Muscle layer of colon (tissue), 2 donors: ENCODE results near the gene FXR2.
A peak's percentile ranks its signal among the peaks of the same experiment; 100 is the strongest.

Experiments
- H3K27ac ChIP-seq: one replicate; pipeline ENCODE4 v1.7.0; 2013; ENCODE audit warnings: low read depth, mild to moderate bottlenecking, low read length, moderate library complexity
- H3K27me3 ChIP-seq, 2 donors: one replicate each; pipeline ENCODE4 v1.7.0; 2013; ENCODE audit warnings: low read length in 2 of 2, mild to moderate bottlenecking in 2 of 2; ENCODE audit not compliant: insufficient read depth in 2 of 2, control insufficient read depth in 1 of 2
- H3K36me3 ChIP-seq: one replicate; pipeline ENCODE4 v1.7.0; 2013; ENCODE audit warnings: mild to moderate bottlenecking, low read length; ENCODE audit not compliant: insufficient read depth
- H3K4me1 ChIP-seq: one replicate; pipeline ENCODE4 v1.7.0; 2013; ENCODE audit warnings: mild to moderate bottlenecking, low read length; ENCODE audit not compliant: insufficient read depth
- H3K4me3 ChIP-seq, 2 donors: one replicate each; pipeline ENCODE4 v1.7.0; 2013; ENCODE audit warnings: low read length in 2 of 2, low read depth in 1 of 2, mild to moderate bottlenecking in 1 of 2, moderate library complexity in 1 of 2
- H3K9ac ChIP-seq: one replicate; pipeline ENCODE4 v1.7.0; 2013; ENCODE audit warnings: low read length
- H3K9me3 ChIP-seq: one replicate; pipeline ENCODE4 v1.7.0; 2013; ENCODE audit warnings: mild to moderate bottlenecking, low read length
- donor health status: abdominal sarcoma.
- donor health status: Adenocarcinoma of cecum.

FXR2 gene

DNA sequence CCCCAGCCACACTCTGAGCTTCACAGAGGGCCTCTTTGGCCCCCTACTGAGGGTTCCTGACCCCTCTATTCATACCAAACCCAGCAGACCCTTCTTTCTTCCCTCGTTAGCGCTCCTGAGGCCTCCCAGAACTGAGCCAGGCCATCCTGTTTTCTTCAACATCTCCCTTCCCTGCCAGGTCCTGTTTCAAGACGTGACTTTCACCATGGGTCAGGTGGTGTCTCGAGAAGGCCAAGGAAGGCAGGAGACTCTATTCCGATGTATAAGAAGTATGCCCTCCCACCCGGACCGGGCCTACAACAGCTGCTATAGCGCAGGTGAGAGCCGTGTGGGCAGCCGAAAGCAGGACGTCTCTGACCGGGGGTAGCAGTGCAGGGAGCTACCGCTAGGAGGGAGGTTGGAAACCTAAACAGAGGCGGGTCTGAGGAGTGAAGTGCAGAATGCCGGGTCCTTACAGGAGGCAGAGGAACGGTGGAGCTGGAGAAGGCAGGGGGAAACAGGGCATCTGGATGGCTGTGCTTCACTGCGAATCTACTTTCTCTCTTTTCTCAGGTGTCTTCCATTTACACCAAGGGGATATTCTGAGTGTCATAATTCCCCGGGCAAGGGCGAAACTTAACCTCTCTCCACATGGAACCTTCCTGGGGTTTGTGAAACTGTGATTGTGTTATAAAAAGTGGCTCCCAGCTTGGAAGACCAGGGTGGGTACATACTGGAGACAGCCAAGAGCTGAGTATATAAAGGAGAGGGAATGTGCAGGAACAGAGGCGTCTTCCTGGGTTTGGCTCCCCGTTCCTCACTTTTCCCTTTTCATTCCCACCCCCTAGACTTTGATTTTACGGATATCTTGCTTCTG, 54.3 kb downstream of the FXR2 start:
- peaks cover 58% of the 10 kb centered on the region for H3K4me1 ChIP-seq
- H3K27me3 ChIP-seq = no peaks in the 10 kb centered on the region
- H3K4me3 ChIP-seq = peak overlapping the region; percentile 1 to 83
- H3K9me3 ChIP-seq = no peaks in the 10 kb centered on the region
- H3K36me3 ChIP-seq = peaks cover 19% of the 10 kb centered on the region
- peak overlapping the region; percentile 91 for H3K9ac ChIP-seq
- peak overlapping the region; percentile 96 for H3K27ac ChIP-seq

DNA sequence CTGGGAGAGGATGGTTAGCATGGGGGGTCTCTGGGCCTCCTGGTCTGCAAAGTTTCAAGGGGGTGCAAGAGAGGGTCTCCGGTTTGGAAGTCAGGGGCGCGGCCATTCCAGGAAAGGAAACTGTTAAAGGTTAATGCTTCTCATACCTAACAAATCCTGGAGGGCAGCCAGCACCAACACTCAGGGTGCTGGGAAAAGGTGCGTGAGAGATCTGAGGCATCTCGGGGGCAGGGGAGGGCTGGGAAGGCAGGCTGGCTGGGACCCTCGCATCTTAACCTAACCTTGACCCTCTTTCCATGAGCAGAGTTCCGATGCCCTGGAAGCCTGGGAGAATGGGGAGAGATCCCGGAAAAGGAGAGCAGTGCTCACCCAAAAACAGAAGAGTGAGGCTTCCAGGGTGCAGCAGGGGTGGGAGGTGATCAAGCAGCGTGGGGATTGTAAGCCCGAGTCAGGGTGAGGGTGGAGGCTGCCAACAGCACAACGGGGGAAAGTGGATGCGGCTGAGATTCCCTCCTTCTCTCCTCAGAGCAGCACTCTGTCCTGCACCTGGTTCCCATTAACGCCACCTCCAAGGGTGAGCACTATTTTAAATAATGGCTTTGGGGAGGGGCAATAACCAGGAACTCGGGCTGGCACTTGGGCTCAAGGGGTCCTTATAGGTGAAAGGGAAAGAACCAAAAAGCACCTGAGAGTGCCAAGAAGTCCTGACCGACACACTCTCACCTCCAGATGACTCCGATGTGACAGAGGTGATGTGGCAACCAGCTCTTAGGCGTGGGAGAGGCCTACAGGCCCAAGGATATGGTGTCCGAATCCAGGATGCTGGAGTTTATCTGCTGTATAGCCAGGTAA, 55.2 kb downstream of the FXR2 start:
- peak overlapping the region; percentile 4 to 83 for H3K4me3 ChIP-seq
- H3K9ac ChIP-seq = peak overlapping the region; percentile 91

GRCh38 chr17:7558544-7559319, 56.0 kb downstream of the FXR2 start, which contains the start of gene TNFSF13:
TNFSF13 (plus strand) TSS chr17:7558750; CDS start chr17:7559040, 290 bp downstream.
- H3K27ac ChIP-seq = peak within 1 kb of the TSS; percentile 96
- peaks cover 52% of the 10 kb centered on the region for H3K4me1 ChIP-seq
- peak within 1 kb of the TSS; percentile 91 for H3K9ac ChIP-seq
- peaks cover 6% of the 10 kb centered on the region for H3K36me3 ChIP-seq
- H3K27me3 ChIP-seq = no peaks in the 10 kb centered on the region
- no peaks in the 10 kb centered on the region for H3K9me3 ChIP-seq
- H3K4me3 ChIP-seq = peak within 1 kb of the TSS; percentile 4 to 39

More for the DNA sequence above, 55.2 kb downstream of the FXR2 start:
- Histone ChIP-seq H3K9me3 (no peaks in the 10 kb centered on the region), H3K36me3 (peaks cover 11% of the 10 kb centered on the region), H3K4me1 (peaks cover 58% of the 10 kb centered on the region), H3K27ac (peak overlapping the region; percentile 96), H3K27me3 (no peaks in the 10 kb centered on the region)

DNA sequence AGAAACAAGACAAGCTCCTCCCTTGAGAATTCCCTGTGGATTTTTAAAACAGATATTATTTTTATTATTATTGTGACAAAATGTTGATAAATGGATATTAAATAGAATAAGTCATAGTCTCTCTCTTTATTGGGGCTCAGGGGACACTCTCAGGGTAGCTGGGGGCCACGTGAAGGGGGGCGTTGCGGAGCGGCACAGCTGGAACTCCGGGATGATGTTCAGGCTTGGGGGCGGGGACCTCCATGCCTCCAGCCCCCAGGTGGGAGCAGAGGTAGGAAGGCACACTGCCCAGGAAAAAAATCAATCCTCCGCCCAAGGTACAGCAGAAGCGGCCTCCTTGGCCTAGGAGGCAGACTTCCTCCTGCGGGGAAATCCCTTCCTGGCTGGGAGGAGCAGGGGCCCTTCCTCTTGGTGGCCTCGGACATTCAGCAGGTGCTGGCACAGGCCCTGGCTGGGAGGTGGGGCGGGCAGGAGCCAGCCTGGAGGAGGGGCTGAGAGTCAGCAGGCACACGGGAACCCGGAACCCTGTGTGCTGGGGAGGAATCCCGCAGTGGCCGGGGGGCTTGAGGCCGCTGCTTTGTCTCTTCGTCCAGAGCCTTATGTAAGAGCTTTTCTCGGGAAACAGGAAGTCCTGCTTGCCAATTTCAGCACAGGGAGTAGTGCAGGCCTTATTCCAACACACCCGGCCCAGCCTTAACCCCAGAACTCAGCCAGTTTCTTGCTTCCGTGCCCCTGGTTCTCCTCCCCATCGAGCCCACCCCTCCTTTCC, 56.7 kb downstream of the FXR2 start:
- H3K36me3 ChIP-seq = peaks cover 8% of the 10 kb centered on the region
- H3K4me3 ChIP-seq = peak overlapping the region; percentile 4 to 39
- peak overlapping the region; percentile 96 for H3K27ac ChIP-seq
- H3K4me1 ChIP-seq = peaks cover 45% of the 10 kb centered on the region
- H3K9ac ChIP-seq = peak overlapping the region; percentile 91
- no peaks in the 10 kb centered on the region for H3K27me3 ChIP-seq
- no peaks in the 10 kb centered on the region for H3K9me3 ChIP-seq

DNA sequence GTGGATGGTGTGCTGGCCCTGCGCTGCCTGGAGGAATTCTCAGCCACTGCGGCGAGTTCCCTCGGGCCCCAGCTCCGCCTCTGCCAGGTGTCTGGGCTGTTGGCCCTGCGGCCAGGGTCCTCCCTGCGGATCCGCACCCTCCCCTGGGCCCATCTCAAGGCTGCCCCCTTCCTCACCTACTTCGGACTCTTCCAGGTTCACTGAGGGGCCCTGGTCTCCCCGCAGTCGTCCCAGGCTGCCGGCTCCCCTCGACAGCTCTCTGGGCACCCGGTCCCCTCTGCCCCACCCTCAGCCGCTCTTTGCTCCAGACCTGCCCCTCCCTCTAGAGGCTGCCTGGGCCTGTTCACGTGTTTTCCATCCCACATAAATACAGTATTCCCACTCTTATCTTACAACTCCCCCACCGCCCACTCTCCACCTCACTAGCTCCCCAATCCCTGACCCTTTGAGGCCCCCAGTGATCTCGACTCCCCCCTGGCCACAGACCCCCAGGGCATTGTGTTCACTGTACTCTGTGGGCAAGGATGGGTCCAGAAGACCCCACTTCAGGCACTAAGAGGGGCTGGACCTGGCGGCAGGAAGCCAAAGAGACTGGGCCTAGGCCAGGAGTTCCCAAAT, 57.4 kb downstream of the FXR2 start:
- no peaks in the 10 kb centered on the region for H3K9me3 ChIP-seq

DNA sequence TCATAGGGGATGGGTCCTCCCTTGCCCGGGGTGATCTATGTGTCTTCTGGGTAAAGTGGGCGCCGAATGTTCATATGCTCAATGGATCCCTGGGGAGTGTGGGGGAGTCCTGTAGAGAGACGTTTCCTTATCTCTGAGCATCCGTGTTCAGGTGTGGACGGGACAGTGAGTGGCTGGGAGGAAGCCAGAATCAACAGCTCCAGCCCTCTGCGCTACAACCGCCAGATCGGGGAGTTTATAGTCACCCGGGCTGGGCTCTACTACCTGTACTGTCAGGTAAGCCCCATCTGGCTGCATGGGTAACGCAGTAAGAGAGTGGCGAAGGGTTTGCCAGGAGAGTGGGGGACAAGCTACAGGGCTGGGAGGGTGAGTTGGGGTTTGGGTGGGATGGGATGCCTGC, 58.1 kb downstream of the FXR2 start:
- peak overlapping the region; percentile 96 for H3K27ac ChIP-seq
- H3K4me1 ChIP-seq = peaks cover 39% of the 10 kb centered on the region
- H3K36me3 ChIP-seq = peaks cover 9% of the 10 kb centered on the region
- H3K9me3 ChIP-seq = no peaks in the 10 kb centered on the region
- H3K9ac ChIP-seq = no peak overlapping the region
- H3K4me3 ChIP-seq = no peak overlapping the region
- H3K27me3 ChIP-seq = no peaks in the 10 kb centered on the region

More for the DNA sequence above, 57.4 kb downstream of the FXR2 start:
- Histone ChIP-seq H3K27ac (peak overlapping the region; percentile 96), H3K4me1 (peaks cover 39% of the 10 kb centered on the region), H3K4me3 (peak overlapping the region in 1 of 2 donors; percentile 39), H3K9ac (peak overlapping the region; percentile 91), H3K27me3 (no peaks in the 10 kb centered on the region), H3K36me3 (peaks cover 8% of the 10 kb centered on the region)

DNA sequence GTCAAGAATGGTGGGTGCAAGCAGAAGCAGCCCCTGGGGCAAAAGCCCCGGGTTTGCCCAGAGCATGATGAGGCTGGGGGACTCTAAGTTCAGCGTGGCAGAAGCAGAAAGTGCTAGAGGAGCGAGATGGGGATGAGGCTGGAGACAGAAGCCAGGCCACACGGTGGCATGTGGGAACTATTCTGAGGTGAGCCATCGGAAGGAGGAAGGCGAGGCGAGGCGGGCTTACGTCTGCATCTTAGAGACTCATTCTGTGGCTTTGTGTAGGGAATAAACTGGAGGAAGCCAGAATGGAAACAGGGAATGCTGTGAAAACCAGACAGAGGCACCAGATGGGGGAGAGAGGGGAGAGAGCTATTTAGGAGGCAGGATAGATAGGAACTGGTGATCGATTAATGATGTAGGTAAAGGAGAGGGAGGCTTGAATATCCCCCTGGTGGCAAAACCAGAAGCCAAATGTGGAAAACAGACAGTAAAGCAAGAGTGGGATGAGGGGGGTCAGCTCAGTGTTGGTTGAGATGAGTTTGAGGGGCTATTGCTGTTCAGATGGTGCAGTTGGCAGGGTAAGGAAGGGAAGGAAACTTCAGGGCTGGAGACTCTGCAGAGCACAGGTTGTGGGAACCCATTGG, 59.3 kb downstream of the FXR2 start:
- Histone ChIP-seq H3K4me3 (no peak overlapping the region), H3K9ac (no peak overlapping the region), H3K36me3 (peaks cover 20% of the 10 kb centered on the region), H3K9me3 (no peaks in the 10 kb centered on the region), H3K4me1 (peaks cover 34% of the 10 kb centered on the region), H3K27ac (no peak overlapping the region), H3K27me3 (no peaks in the 10 kb centered on the region)

- Histone ChIP-seq H3K27me3 (no peaks in the 10 kb centered on the region), H3K27ac (no peak overlapping the region), H3K4me3 (no peak overlapping the region), H3K9me3 (no peaks in the 10 kb centered on the region), H3K36me3 (peaks cover 20% of the 10 kb centered on the region), H3K4me1 (peaks cover 21% of the 10 kb centered on the region), H3K9ac (no peak overlapping the region)
Observed at GRCh38 chr17:7553356-7553755, 61.3 kb downstream of the FXR2 start.

DNA sequence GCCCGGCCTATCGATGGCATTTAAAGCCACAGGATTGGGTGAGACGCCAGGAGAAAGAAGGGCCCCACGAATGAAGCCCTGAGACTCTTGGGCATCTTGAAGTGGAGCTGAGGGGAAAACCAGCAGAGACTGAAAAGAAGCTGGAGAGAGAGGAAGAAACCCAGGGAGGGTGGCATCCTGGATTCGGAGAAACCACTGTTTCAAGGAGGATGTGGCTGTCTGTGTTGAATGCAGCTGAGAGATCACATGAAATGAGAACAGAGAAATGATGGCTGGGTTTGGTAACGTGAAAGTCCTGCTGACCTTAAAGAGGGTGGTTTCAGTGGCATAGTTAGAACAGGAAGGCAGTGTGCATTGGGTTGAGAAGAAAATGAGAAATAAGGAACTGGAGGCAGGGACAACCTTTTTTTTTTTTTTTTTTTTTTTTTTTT, 62.1 kb downstream of the FXR2 start:
- Histone ChIP-seq H3K27ac (no peak overlapping the region), H3K36me3 (peaks cover 20% of the 10 kb centered on the region), H3K4me3 (no peak overlapping the region), H3K9ac (no peak overlapping the region), H3K27me3 (no peaks in the 10 kb centered on the region), H3K4me1 (peaks cover 14% of the 10 kb centered on the region), H3K9me3 (no peaks in the 10 kb centered on the region)

DNA sequence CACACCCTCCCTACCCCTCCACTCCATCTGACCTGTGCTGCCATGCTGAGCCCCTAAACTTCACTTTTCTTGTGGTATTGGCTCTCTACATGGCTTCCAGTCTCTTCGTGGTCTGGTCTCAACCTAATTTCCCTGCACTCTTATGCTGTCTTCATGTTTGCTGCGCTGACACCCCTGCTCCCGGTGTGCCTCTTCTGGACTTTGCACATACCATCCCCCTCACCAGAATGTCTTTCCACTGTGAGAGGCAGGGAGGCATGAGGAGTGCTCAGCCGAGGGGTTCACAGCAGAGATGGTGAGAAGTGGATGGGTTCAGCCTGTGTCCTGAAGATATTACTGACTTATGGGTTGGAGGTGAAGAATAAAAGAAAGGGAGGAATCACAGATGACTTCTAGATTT, 63.3 kb downstream of the FXR2 start:
- Histone ChIP-seq H3K27ac (no peak overlapping the region), H3K27me3 (no peaks in the 10 kb centered on the region), H3K36me3 (peaks cover 20% of the 10 kb centered on the region), H3K9me3 (no peaks in the 10 kb centered on the region), H3K4me3 (no peak overlapping the region), H3K4me1 (peaks cover 9% of the 10 kb centered on the region), H3K9ac (no peak overlapping the region)
